A673 (cell line): ENCODE data around the gene FOXP4. TPM values are rescaled to one million over a fixed set of nuclear protein-coding genes. Genes with fewer than 3 reads are reported as not detected.

Experiments used
- BruUV-seq: library from RNA; stranded (reverse); fragments of 400-500 nt; replicated peaks from 2 replicates; lab custom pipeline; 2021; lab: Mats Ljungman, UMichigan
- CTCF ChIA-PET: fragments of 300-600 bp; sonication (Branson Sonifier 250); formaldehyde crosslinking; loops from one replicate; lab custom pipeline; 2022; ENCODE audit warnings: antibody characterized with exemption; lab: Charles Lee
- POLR2A ChIA-PET: fragments of 300-600 bp; sonication (Branson Sonifier 250); formaldehyde crosslinking; loops from one replicate; lab custom pipeline; 2022; ENCODE audit warnings: antibody characterized with exemption; ENCODE audit not compliant: low non-redundant PET; lab: Charles Lee
- DNase-seq: peaks from one replicate; pipeline ENCODE4 v3.0.0-alpha.2; 2015; ENCODE audit warnings: low spot score
- H3K27ac ChIP-seq: fragments of 200-600 bp; sonication (generic); 2 replicates; pipeline ENCODE4 v1.5.1; 2016; ENCODE audit warnings: mixed run types, low read depth, mild to moderate bottlenecking, mixed read lengths, antibody characterized with exemption, low read length; ENCODE audit not compliant: poor library complexity, severe bottlenecking
- H3K27me3 ChIP-seq: fragments of 200-600 bp; sonication (generic); replicated peaks from 2 replicates; pipeline ENCODE4 v1.6.1; 2017; ENCODE audit warnings: mixed run types, low read depth, mild to moderate bottlenecking, mixed read lengths, antibody characterized with exemption, low read length; ENCODE audit not compliant: insufficient read depth, poor library complexity
- H3K36me3 ChIP-seq: fragments of 200-600 bp; sonication (generic); 2 replicates; pipeline ENCODE4 v1.6.1; 2016; ENCODE audit warnings: mixed run types, mild to moderate bottlenecking, mixed read lengths, antibody characterized with exemption, low read length; ENCODE audit not compliant: insufficient read depth, poor library complexity, severe bottlenecking
- H3K4me1 ChIP-seq: fragments of 200-600 bp; sonication (generic); 2 replicates; pipeline ENCODE4 v1.6.1; 2017; ENCODE audit warnings: mixed run types, mild to moderate bottlenecking, mixed read lengths, antibody characterized with exemption, low read length; ENCODE audit not compliant: insufficient read depth, poor library complexity, severe bottlenecking
- H3K4me3 ChIP-seq: fragments of 200-600 bp; sonication (generic); 2 replicates; pipeline ENCODE4 v1.5.1; 2016; ENCODE audit warnings: low read depth, mixed run types, mild to moderate bottlenecking, mixed read lengths, low read length; ENCODE audit not compliant: poor library complexity, severe bottlenecking
- H3K9me3 ChIP-seq: fragments of 200-600 bp; sonication (generic); 2 replicates; pipeline ENCODE4 v1.6.1; 2016; ENCODE audit warnings: mixed run types, low read depth, mild to moderate bottlenecking, mixed read lengths, antibody characterized with exemption, low read length; ENCODE audit not compliant: poor library complexity, severe bottlenecking
- CTCF ChIP-seq: fragments of 300-800, 200-600 bp; sonication (generic); conservative IDR thresholded peaks from 2 replicates; pipeline ENCODE4 v1.5.1; 2017; ENCODE audit warnings: low read depth, mild to moderate bottlenecking, antibody characterized with exemption, low read length, moderate library complexity, mixed read lengths
- EZH2 ChIP-seq: fragments of 200-600 bp; sonication (generic); IDR thresholded peaks from 2 replicates; pipeline ENCODE4 v1.6.1; 2017; ENCODE audit warnings: borderline replicate concordance, low read depth, mild to moderate bottlenecking, mixed read lengths, antibody characterized with exemption, low read length; ENCODE audit not compliant: poor library complexity, severe bottlenecking
- intact Hi-C: fragments of 100-400 bp; cut with micrococcal nuclease; formaldehyde crosslinking; loops from one replicate; pipeline ENCODE4 v1.10.0; 2022; ENCODE audit not compliant: unreplicated experiment
- total RNA-seq: library from RNA; stranded (reverse); gene quantifications from 2 replicates; pipeline ENCODE4 v1.2.3, GENCODE V29; 2021

FOXP4 gene
- total RNA-seq, 1 experiment from 2014 or later = 53.9 TPM

- POLR2A ChIA-PET = interaction anchor here (0.7 kb wide), 1 partner anchor 465 kb away, joined by 3 read pairs; no protein-coding TSS in a partner anchor
- H3K27me3 ChIP-seq = no peaks in the 10 kb centered on the region
- no peak for DNase-seq
- CTCF ChIA-PET = no interaction called here
- H3K36me3 ChIP-seq = peaks cover 10% of the 10 kb centered on the region
- intact Hi-C loops = no loop called here
- no peaks in the 10 kb centered on the region for H3K9me3 ChIP-seq
- H3K4me3 ChIP-seq = no peak overlapping the region
- TF ChIP-seq EZH2 = no peak
- TF ChIP-seq CTCF = no peak
- H3K27ac ChIP-seq = no peak overlapping the region
- H3K4me1 ChIP-seq = peaks cover 14% of the 10 kb centered on the region
- BruUV-seq = no TSS peak
Measured at GRCh38 chr6:41552723-41553122, 6.5 kb downstream of the FOXP4 start.

GRCh38 chr6:41553405-41553999, 7.3 kb downstream of the FOXP4 start:
- Histone ChIP-seq H3K9me3 (no peaks in the 10 kb centered on the region), H3K27me3 (no peaks in the 10 kb centered on the region), H3K36me3 (peaks cover 10% of the 10 kb centered on the region), H3K4me1 (peaks cover 8% of the 10 kb centered on the region), H3K27ac (no peak overlapping the region), H3K4me3 (no peak overlapping the region)
- BruUV-seq = no TSS peak
- intact Hi-C loops = no loop called here
- DNase-seq = no peak
- ChIA-PET CTCF (no interaction called here), POLR2A (no interaction called here)
- TF ChIP-seq EZH2 = no peak
- TF ChIP-seq CTCF = no peak

GRCh38 chr6:41555326-41556300, 9.4 kb downstream of the FOXP4 start:
- no peaks in the 10 kb centered on the region for H3K27me3 ChIP-seq

More at GRCh38 chr6:41555326-41556300, 9.4 kb downstream of the FOXP4 start:
- no peak for DNase-seq
- Histone ChIP-seq H3K36me3 (peaks cover 7% of the 10 kb centered on the region), H3K4me3 (no peak overlapping the region), H3K27ac (no peak overlapping the region), H3K4me1 (peaks cover 18% of the 10 kb centered on the region), H3K9me3 (no peaks in the 10 kb centered on the region)
- no TSS peak for BruUV-seq
- ChIA-PET CTCF (no interaction called here), POLR2A (interaction anchor here (0.5 kb wide), 1 partner anchor 135 kb away, joined by 7 read pairs; no protein-coding TSS in a partner anchor)
- intact Hi-C loops = no loop called here
- no peak for TF ChIP-seq EZH2
- no peak for TF ChIP-seq CTCF
